Panc1 (cell line): ENCODE measurements around the gene GFI1B. TPM values are rescaled to one million over a fixed set of nuclear protein-coding genes. Genes with fewer than 3 reads are reported as not detected.

Source experiments
- ATAC-seq: fragments of 200-7000 bp; cut with Tn5 transposase; 2 replicates; pipeline ENCODE4 v1.9.1; 2020; ENCODE audit warnings: mild to moderate bottlenecking, moderate library complexity
- BruUV-seq: library from RNA; stranded (reverse); fragments of 400-500 nt; replicated peaks from 2 replicates; lab custom pipeline; 2021; lab: Mats Ljungman, UMichigan
- CTCF ChIA-PET: fragments of 300-600 bp; sonication (Branson Sonifier 250); formaldehyde crosslinking; loops from one replicate; lab custom pipeline; 2022; ENCODE audit warnings: antibody characterized with exemption; lab: Charles Lee
- POLR2A ChIA-PET: fragments of 300-600 bp; sonication (Branson Sonifier 250); formaldehyde crosslinking; loops from one replicate; lab custom pipeline; 2022; ENCODE audit warnings: antibody characterized with exemption; lab: Charles Lee
- DNase-seq: peaks from one replicate; pipeline ENCODE4 v3.0.0-alpha.2; 2010; ENCODE audit warnings: low read depth, low spot score
- H3K27ac ChIP-seq: 2 replicates; pipeline ENCODE4 v1.5.1; 2011; ENCODE audit warnings: mild to moderate bottlenecking, low read length, inconsistent platforms
- H3K27me3 ChIP-seq: fragments of 200-500 bp; sonication (Bioruptor generic); 2 replicates; pipeline ENCODE4 v1.6.0; 2014; ENCODE audit warnings: low read length, inconsistent platforms; ENCODE audit not compliant: control insufficient read depth, insufficient read depth
- H3K36me3 ChIP-seq: fragments of 200-500 bp; sonication (Bioruptor generic); 2 replicates; pipeline ENCODE4 v1.5.1; 2014; ENCODE audit warnings: inconsistent platforms, mild to moderate bottlenecking, low read length, moderate library complexity; ENCODE audit not compliant: control insufficient read depth, insufficient read depth
- H3K4me1 ChIP-seq: 2 replicates; pipeline ENCODE4 v1.5.1; 2011; ENCODE audit warnings: inconsistent platforms, mild to moderate bottlenecking, low read length, moderate library complexity; ENCODE audit not compliant: control insufficient read depth, insufficient read depth
- H3K4me3 ChIP-seq, 2 experiments: 2 replicates each; pipeline ENCODE4 v1.5.1; 2011 to 2012; ENCODE audit warnings: low read depth in 2 of 2, low read length in 2 of 2, mild to moderate bottlenecking in 2 of 2, inconsistent platforms in 1 of 2, moderate library complexity in 1 of 2
- H3K9me3 ChIP-seq: fragments of 200-500 bp; sonication (Bioruptor generic); 2 replicates; pipeline ENCODE4 v1.5.1; 2014; ENCODE audit warnings: low read depth, mild to moderate bottlenecking, inconsistent platforms, low read length, moderate library complexity; ENCODE audit not compliant: control insufficient read depth, insufficient read depth
- POLR2AphosphoS5 ChIP-seq: IDR thresholded peaks from 2 replicates; pipeline ENCODE4 v1.6.1; 2012; ENCODE audit warnings: mild to moderate bottlenecking, low read depth, low read length, moderate library complexity
- REST ChIP-seq, 2 experiments: IDR thresholded peaks; 2 replicates each; pipeline ENCODE4 v1.6.1; 2011 to 2012; ENCODE audit warnings: low read depth in 2 of 2, control low read depth in 1 of 2, low read length in 1 of 2, mild to moderate bottlenecking in 1 of 2, moderate library complexity in 1 of 2; ENCODE audit not compliant: insufficient read depth in 1 of 2
- SIN3A ChIP-seq: IDR thresholded peaks from 2 replicates; pipeline ENCODE4 v1.6.1; 2012; ENCODE audit warnings: low read depth, mild to moderate bottlenecking, low read length, moderate library complexity, borderline replicate concordance; ENCODE audit not compliant: insufficient read depth
- TCF7L2 ChIP-seq: IDR thresholded peaks from 2 replicates; pipeline ENCODE4 v1.6.1; 2011; ENCODE audit warnings: mild to moderate bottlenecking, low read depth, low read length, inconsistent platforms
- in situ Hi-C: cut with HindIII; loops from 2 replicates; pipeline ENCODE4 v1.10.0; 2016; ENCODE audit warnings: low sequenced_read_pairs, low pct_unique_long_range_greater_than_20kb
- intact Hi-C: fragments of 100-400 bp; cut with micrococcal nuclease; formaldehyde crosslinking; loops from one replicate; pipeline ENCODE4 v1.10.0; 2022; ENCODE audit not compliant: unreplicated experiment
- total RNA-seq: library from RNA; stranded (reverse); gene quantifications from one replicate; pipeline ENCODE4 v1.2.1, GENCODE V29; 2021; ENCODE audit not compliant: unreplicated experiment
- TF ChIP-seq, protein P1 (sequence below): fragments of 450-650 bp; IDR thresholded peaks from 2 replicates; pipeline ENCODE4 v1.5.1; 2017; ENCODE audit warnings: mild to moderate bottlenecking

GFI1B gene
- total RNA-seq, 1 experiment from 2014 or later = 0.08 TPM

- no TSS peak for BruUV-seq
- TF ChIP-seq SIN3A (no peak), POLR2AphosphoS5 (no peak), REST (IDR thresholded peaks at IDR 0.05; ENCODE audit: insufficient read depth in 1 of 2, low read depth in 2 of 2, low read length in 1 of 2) (no peak), TCF7L2 (no peak)
- TF ChIP-seq, protein P1, sequence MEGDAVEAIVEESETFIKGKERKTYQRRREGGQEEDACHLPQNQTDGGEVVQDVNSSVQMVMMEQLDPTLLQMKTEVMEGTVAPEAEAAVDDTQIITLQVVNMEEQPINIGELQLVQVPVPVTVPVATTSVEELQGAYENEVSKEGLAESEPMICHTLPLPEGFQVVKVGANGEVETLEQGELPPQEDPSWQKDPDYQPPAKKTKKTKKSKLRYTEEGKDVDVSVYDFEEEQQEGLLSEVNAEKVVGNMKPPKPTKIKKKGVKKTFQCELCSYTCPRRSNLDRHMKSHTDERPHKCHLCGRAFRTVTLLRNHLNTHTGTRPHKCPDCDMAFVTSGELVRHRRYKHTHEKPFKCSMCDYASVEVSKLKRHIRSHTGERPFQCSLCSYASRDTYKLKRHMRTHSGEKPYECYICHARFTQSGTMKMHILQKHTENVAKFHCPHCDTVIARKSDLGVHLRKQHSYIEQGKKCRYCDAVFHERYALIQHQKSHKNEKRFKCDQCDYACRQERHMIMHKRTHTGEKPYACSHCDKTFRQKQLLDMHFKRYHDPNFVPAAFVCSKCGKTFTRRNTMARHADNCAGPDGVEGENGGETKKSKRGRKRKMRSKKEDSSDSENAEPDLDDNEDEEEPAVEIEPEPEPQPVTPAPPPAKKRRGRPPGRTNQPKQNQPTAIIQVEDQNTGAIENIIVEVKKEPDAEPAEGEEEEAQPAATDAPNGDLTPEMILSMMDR = no peak
- ChIA-PET CTCF (interaction anchor here (0.6 to 0.8 kb wide), 2 partner anchors 133 to 202 kb away, joined by 3 to 4 read pairs; no protein-coding TSS in a partner anchor), POLR2A (no interaction called here)
- H3K27ac ChIP-seq = peak overlapping the region; percentile 49
- no peaks in the 10 kb centered on the region for H3K27me3 ChIP-seq
- DNase-seq (no peak), ATAC-seq (no peak)
- in situ Hi-C loops (no loop called here), intact Hi-C loops (no loop called here)
- H3K9me3 ChIP-seq = no peaks in the 10 kb centered on the region
- H3K4me1 ChIP-seq = peaks cover 12% of the 10 kb centered on the region
- peaks cover 4% of the 10 kb centered on the region; the same call in 1 of the 2 replicates for H3K36me3 ChIP-seq
- peak overlapping the region; percentile 55 to 93 for H3K4me3 ChIP-seq
Observed at GRCh38 chr9:132945186-132946130, 33.0 kb upstream of the GFI1B start.

DNA sequence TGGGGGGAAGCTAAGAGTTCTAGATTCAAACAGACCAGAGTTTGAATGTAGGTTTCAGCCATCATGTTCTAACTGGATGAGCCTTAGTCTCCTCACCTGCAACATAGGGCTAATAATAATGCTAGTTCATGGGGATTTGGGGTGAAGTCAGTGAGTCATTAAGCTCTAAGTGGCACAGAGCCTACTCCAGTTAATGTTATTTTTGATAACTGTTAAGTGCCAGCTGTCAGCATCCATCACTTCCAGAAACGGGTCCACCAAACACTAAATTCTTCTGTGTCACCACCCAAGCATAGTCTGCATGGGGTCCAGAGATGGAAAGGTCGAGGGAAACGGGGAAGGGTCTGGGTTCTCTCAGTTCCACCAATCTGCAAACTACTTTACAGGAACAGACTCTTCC lies 32.3 kb upstream of the GFI1B start:
- Histone ChIP-seq H3K27ac (no peak overlapping the region), H3K27me3 (no peaks in the 10 kb centered on the region), H3K4me3 (no peak overlapping the region), H3K9me3 (no peaks in the 10 kb centered on the region), H3K36me3 (peaks cover 4% of the 10 kb centered on the region; the same call in 1 of the 2 replicates), H3K4me1 (peaks cover 12% of the 10 kb centered on the region)
- TF ChIP-seq, protein P1 = no peak
- TF ChIP-seq REST (IDR thresholded peaks at IDR 0.05; ENCODE audit: insufficient read depth in 1 of 2, low read depth in 2 of 2, low read length in 1 of 2) = no peak
- intact Hi-C loops = no loop called here
- ChIA-PET POLR2A (no interaction called here), CTCF (no interaction called here)
- no TSS peak for BruUV-seq
- ATAC-seq = no peak
- DNase-seq = no peak
- in situ Hi-C loops = no loop called here
